ENCODE data around the gene INPP5E. TPM values are rescaled to one million over a fixed set of nuclear protein-coding genes. Genes with fewer than 3 reads are reported as not detected.

Gene INPP5E
- total RNA-seq, 1 experiment from 2014 or later, result 11.3 TPM

- Mint-ChIP-seq H3K9me3 (ENCODE audit: low read depth, unreplicated experiment) (no peaks in the 10 kb centered on the region), H3K4me1 (ENCODE audit: low read depth, unreplicated experiment) (no peaks in the 10 kb centered on the region), H3K4me3 (ENCODE audit: low read depth, unreplicated experiment) (no peak overlapping the region), H3K36me3 (ENCODE audit: insufficient read depth, unreplicated experiment) (peaks cover 51% of the 10 kb centered on the region), H3K27me3 (ENCODE audit: unreplicated experiment) (no peaks in the 10 kb centered on the region), H3K27ac (ENCODE audit: unreplicated experiment) (no peak overlapping the region)
- intact Hi-C loops (cut with micrococcal nuclease; ENCODE audit: unreplicated experiment), result no loop called here
- CTCF ChIA-PET, result no interaction called here
- DNase-seq, result no peak
- no peak for TF ChIP-seq CTCF (IDR thresholded peaks at IDR 0.05; ENCODE audit: unreplicated experiment)
- no TSS peak for BruUV-seq (replicated peaks)
Observed at GRCh38 chr9:136465500-136466154, 26.0 kb upstream of the INPP5E start.

- H3K27ac Mint-ChIP-seq (ENCODE audit: unreplicated experiment), result no peak overlapping the region
- no peaks in the 10 kb centered on the region for H3K4me1 Mint-ChIP-seq (ENCODE audit: low read depth, unreplicated experiment)
- no peak overlapping the region for H3K4me3 Mint-ChIP-seq (ENCODE audit: low read depth, unreplicated experiment)
- H3K9me3 Mint-ChIP-seq (ENCODE audit: low read depth, unreplicated experiment), result no peaks in the 10 kb centered on the region
- peaks cover 58% of the 10 kb centered on the region for H3K36me3 Mint-ChIP-seq (ENCODE audit: insufficient read depth, unreplicated experiment)
- intact Hi-C loops (cut with micrococcal nuclease; ENCODE audit: unreplicated experiment), result no loop called here
- no peaks in the 10 kb centered on the region for H3K27me3 Mint-ChIP-seq (ENCODE audit: unreplicated experiment)
- DNase-seq, result no peak
- no TSS peak for BruUV-seq (replicated peaks)
- CTCF ChIA-PET, result no interaction called here
- no peak for TF ChIP-seq CTCF (IDR thresholded peaks at IDR 0.05; ENCODE audit: unreplicated experiment)
Observed at GRCh38 chr9:136464241-136464640, 24.6 kb upstream of the INPP5E start.

- H3K36me3 Mint-ChIP-seq (ENCODE audit: insufficient read depth, unreplicated experiment), result peaks cover 58% of the 10 kb centered on the region
- no TSS peak for BruUV-seq (replicated peaks)
Observed at GRCh38 chr9:136463578-136463977, 23.9 kb upstream of the INPP5E start.

GRCh38 chr9:136462664-136463063 lies 23.0 kb upstream of the INPP5E start:
- H3K4me1 Mint-ChIP-seq (ENCODE audit: low read depth, unreplicated experiment), result no peaks in the 10 kb centered on the region
- peaks cover 67% of the 10 kb centered on the region for H3K36me3 Mint-ChIP-seq (ENCODE audit: insufficient read depth, unreplicated experiment)
- no peak for DNase-seq
- H3K9me3 Mint-ChIP-seq (ENCODE audit: low read depth, unreplicated experiment), result no peaks in the 10 kb centered on the region
- BruUV-seq (replicated peaks), result no TSS peak
- no peak overlapping the region for H3K4me3 Mint-ChIP-seq (ENCODE audit: low read depth, unreplicated experiment)
- no peak for TF ChIP-seq CTCF (IDR thresholded peaks at IDR 0.05; ENCODE audit: unreplicated experiment)
- H3K27me3 Mint-ChIP-seq (ENCODE audit: unreplicated experiment), result no peaks in the 10 kb centered on the region
- CTCF ChIA-PET, result no interaction called here
- intact Hi-C loops (cut with micrococcal nuclease; ENCODE audit: unreplicated experiment), result no loop called here
- H3K27ac Mint-ChIP-seq (ENCODE audit: unreplicated experiment), result no peak overlapping the region

More at GRCh38 chr9:136463578-136463977, 23.9 kb upstream of the INPP5E start:
- no peak for DNase-seq
- TF ChIP-seq CTCF (IDR thresholded peaks at IDR 0.05; ENCODE audit: unreplicated experiment), result no peak
- H3K27me3 Mint-ChIP-seq (ENCODE audit: unreplicated experiment), result no peaks in the 10 kb centered on the region
- H3K4me1 Mint-ChIP-seq (ENCODE audit: low read depth, unreplicated experiment), result no peaks in the 10 kb centered on the region
- intact Hi-C loops (cut with micrococcal nuclease; ENCODE audit: unreplicated experiment), result no loop called here
- no peak overlapping the region for H3K27ac Mint-ChIP-seq (ENCODE audit: unreplicated experiment)
- H3K9me3 Mint-ChIP-seq (ENCODE audit: low read depth, unreplicated experiment), result no peaks in the 10 kb centered on the region
- CTCF ChIA-PET, result no interaction called here
- H3K4me3 Mint-ChIP-seq (ENCODE audit: low read depth, unreplicated experiment), result no peak overlapping the region
